ENCODE data around the gene TCF12.
A peak's percentile ranks its signal among the peaks of the same experiment; 100 is the strongest.

Gene TCF12

DNA sequence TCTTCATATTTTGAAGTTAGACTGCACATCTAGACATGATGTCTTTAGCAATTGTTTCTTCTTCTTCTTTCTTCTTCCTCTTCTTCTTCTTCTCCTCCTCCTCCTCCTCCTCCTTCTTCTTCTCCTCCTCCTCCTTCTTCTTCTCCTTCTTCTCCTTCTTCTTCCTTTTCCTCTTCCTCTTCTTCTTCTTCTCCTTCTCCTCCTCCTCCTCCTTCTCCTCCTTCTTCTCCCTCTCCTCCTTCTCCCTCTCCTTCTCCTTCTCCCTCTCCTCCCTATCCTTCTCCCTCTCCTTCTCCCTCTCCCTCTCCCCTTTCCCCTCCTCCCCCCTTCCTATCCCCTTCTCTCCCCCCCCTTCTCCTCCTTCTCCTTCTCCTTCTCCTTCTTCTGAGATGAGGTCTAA lies 21.9 kb downstream of the TCF12 start:
- TF ChIP-seq, protein P1, sequence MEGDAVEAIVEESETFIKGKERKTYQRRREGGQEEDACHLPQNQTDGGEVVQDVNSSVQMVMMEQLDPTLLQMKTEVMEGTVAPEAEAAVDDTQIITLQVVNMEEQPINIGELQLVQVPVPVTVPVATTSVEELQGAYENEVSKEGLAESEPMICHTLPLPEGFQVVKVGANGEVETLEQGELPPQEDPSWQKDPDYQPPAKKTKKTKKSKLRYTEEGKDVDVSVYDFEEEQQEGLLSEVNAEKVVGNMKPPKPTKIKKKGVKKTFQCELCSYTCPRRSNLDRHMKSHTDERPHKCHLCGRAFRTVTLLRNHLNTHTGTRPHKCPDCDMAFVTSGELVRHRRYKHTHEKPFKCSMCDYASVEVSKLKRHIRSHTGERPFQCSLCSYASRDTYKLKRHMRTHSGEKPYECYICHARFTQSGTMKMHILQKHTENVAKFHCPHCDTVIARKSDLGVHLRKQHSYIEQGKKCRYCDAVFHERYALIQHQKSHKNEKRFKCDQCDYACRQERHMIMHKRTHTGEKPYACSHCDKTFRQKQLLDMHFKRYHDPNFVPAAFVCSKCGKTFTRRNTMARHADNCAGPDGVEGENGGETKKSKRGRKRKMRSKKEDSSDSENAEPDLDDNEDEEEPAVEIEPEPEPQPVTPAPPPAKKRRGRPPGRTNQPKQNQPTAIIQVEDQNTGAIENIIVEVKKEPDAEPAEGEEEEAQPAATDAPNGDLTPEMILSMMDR (IDR thresholded peaks at IDR 0.05; ENCODE audit: low read length, missing control alignments): no peak
- H3K4me3 ChIP-seq (replicated peaks; ENCODE audit: low read depth, low read length): no peak overlapping the region
- DNase-seq (ENCODE audit: low read depth): no peak

DNA sequence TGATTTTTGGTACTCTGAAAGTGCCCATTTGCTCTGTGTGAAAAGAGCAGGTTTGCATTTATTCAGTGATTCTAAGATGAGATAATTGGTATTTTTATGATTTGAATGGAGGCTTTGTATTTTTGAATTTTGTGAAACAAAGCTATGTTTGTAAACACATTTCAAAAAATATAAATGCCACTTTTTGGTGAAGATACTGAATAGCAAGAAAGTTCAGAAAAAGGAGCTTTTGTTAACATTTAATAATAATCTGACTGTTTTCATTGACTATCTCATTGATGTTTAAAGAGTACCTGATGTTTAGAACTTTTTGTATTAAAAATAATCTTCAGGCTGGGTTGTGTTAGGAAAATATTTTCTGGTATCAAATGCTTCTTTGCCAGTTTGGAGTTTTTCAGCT lies 23.7 kb downstream of the TCF12 start:
- TF ChIP-seq, protein P1 (IDR thresholded peaks at IDR 0.05; ENCODE audit: low read length, missing control alignments): no peak
- H3K4me3 ChIP-seq (replicated peaks; ENCODE audit: low read depth, low read length): no peak overlapping the region
- DNase-seq (ENCODE audit: low read depth): no peak

DNA sequence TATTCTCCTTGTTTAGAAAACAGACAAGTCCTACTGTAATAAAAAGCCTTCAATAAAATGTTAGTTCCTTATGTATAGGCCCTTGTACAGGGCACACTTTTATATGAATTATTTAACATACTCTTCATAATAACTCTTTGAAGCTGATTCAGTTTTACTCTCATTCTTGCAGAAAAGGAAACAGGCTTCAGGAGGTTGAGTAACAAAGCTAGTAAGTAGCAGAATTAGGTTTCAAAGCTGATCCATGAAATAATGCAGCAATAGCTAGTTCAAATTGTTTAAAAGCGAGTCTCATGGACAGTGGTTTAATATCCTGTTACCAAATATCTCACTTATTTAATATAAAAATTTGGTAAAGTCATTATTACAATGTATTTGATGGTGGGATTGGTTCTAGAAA lies 25.0 kb downstream of the TCF12 start:
- H3K4me3 ChIP-seq (replicated peaks; ENCODE audit: low read depth, low read length): no peak overlapping the region
- TF ChIP-seq, protein P1 (IDR thresholded peaks at IDR 0.05; ENCODE audit: low read length, missing control alignments): no peak
- DNase-seq (ENCODE audit: low read depth): peak; percentile 40

DNA sequence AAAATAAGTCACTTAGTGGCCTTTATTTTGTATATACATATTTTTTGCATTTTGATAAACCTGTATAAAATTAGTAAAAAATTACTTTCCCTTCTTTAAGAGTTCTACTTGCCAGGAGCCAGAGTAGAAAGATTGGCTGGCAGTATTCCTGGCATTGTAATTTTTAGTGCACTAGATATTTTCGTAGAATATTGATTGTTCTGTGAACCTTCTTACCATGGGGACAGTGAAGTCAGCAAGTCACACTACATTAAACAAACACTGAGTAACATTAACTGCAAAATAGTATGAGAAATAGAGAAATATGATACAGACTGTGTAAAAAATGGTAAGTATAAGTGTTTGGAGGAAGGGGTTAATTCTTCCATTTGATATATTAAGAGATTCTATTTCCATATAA lies 26.0 kb downstream of the TCF12 start:
- H3K4me3 ChIP-seq (replicated peaks; ENCODE audit: low read depth, low read length): no peak overlapping the region
- no peak for DNase-seq (ENCODE audit: low read depth)
- TF ChIP-seq, protein P1 (IDR thresholded peaks at IDR 0.05; ENCODE audit: low read length, missing control alignments): no peak

DNA sequence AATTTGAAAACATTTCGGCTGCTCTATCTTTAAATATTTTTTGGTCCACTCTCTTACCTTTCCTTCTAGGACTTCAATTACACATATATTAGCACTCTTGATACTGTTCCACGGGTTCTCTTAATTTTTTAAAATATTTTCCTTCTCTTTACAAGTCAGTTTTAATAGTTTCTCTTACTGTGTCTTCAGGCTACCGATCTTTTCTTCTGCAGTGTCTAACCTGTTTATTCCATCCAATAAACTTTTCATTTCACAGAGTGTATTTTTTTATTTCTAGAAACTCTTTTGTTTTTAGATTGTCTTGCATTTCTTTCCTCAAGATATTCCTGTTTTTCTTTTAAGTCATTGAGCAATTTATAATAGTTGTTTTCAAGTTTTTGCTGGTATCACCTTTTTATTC lies 27.7 kb downstream of the TCF12 start:
- no peak for DNase-seq (ENCODE audit: low read depth)
- TF ChIP-seq, protein P1 (IDR thresholded peaks at IDR 0.05; ENCODE audit: low read length, missing control alignments): no peak
- H3K4me3 ChIP-seq (replicated peaks; ENCODE audit: low read depth, low read length): no peak overlapping the region

DNA sequence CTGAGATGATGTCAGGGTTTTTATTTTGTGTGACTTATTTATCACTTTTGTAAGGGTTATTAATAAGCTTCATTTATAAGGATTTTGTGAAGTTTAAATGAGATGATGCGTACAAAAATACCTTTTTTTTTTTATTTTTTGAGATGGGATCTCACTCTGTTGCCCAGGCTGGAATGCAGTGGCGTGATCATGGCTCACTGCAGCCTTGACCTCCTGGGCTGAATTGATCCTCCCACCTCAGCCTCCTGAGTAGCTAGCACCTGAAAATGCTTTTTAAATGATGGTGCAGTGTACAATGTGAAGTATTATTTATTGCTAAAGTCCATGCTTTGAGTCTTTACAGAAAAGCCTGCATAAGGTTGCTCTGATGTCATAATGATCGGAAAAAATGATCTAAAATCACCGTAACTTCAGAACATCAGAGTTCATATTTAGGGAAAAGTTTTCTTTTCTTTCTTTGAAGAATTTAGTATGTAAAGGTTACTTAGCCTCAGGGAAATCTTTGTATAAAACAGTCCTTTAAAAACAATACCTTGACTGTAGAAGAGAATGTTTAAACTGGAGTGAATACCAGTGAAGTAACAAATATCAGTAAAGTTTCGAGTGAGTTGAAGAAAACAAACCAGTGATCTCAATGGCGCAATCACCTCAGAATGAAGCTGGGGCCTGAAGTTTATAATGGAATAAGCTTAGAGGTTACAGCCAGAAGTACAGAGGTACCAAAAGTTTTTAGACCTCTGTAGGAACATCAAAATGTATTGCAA lies 29.7 kb downstream of the TCF12 start:
- DNase-seq (ENCODE audit: low read depth): peak; percentile 27
- TF ChIP-seq, protein P1 (IDR thresholded peaks at IDR 0.05; ENCODE audit: low read length, missing control alignments): no peak
- H3K4me3 ChIP-seq (replicated peaks; ENCODE audit: low read depth, low read length): no peak overlapping the region

DNA sequence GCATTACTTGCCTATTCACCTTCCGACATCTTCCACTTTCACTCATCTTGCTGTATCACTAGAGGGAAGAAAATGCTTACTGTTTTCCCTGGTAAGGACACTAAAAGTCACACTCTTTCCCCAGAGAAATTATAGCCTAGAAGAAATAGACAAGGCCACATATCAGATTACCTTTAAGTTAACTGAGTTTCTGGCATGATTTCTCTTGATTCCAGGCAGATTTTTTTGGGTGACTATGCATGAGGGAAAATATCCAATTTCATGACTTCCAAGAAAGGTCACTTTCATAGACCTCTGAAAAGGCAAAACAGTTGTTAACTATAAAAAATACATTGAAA lies 30.3 kb downstream of the TCF12 start:
- TF ChIP-seq, protein P1 (IDR thresholded peaks at IDR 0.05; ENCODE audit: low read length, missing control alignments): no peak
- DNase-seq (ENCODE audit: low read depth): no peak
- H3K4me3 ChIP-seq (replicated peaks; ENCODE audit: low read depth, low read length): no peak overlapping the region
